SU-DHL-6 (cell line): ENCODE measurements around the gene GFER.

ENCODE experiments used
- H2AFZ ChIP-seq: fragments of 200-600 bp; sonication (generic); 2 replicates; pipeline ENCODE4 v1.6.1; 2014; ENCODE audit warnings: low read depth, mild to moderate bottlenecking, moderate library complexity, mixed read lengths, antibody characterized with exemption, low read length; ENCODE audit not compliant: severe bottlenecking
- H3F3A ChIP-seq: fragments of 200-600 bp; shearing (Covaris generic); 2 replicates; pipeline ENCODE4 v1.6.0; 2016; ENCODE audit warnings: antibody characterized with exemption, mild to moderate bottlenecking; ENCODE audit not compliant: insufficient read depth
- H3K27ac ChIP-seq: fragments of 200-600 bp; sonication (generic); 2 replicates; pipeline ENCODE4 v1.5.1; 2016; ENCODE audit warnings: low read depth, mild to moderate bottlenecking, low read length, moderate library complexity, mixed read lengths
- H3K27me3 ChIP-seq: fragments of 200-600 bp; sonication (generic), shearing (Covaris generic); 2 replicates; pipeline ENCODE4 v1.6.0; 2014; ENCODE audit warnings: mild to moderate bottlenecking, low read length
- H3K36me3 ChIP-seq: fragments of 200-600 bp; sonication (generic); 2 replicates; pipeline ENCODE4 v1.6.1; 2014; ENCODE audit warnings: mild to moderate bottlenecking, low read length, mixed read lengths
- H3K4me2 ChIP-seq: fragments of 300-600, 200-600 bp; shearing (Covaris generic), sonication (generic); 2 replicates; pipeline ENCODE4 v1.6.0; 2014; ENCODE audit warnings: low read length, low read depth, mild to moderate bottlenecking; ENCODE audit not compliant: poor library complexity, severe bottlenecking
- H3K4me3 ChIP-seq: fragments of 200-600 bp; sonication (generic); 2 replicates; pipeline ENCODE4 v1.5.1; 2014; ENCODE audit warnings: antibody characterized with exemption, low read length, mild to moderate bottlenecking, mixed read lengths; ENCODE audit not compliant: insufficient read depth, poor library complexity, severe bottlenecking
- H3K79me2 ChIP-seq: fragments of 200-600 bp; sonication (generic); 2 replicates; pipeline ENCODE4 v1.6.1; 2014; ENCODE audit warnings: mild to moderate bottlenecking, low read length, moderate library complexity; ENCODE audit not compliant: insufficient read depth
- H3K9ac ChIP-seq: fragments of 200-600 bp; sonication (generic); 2 replicates; pipeline ENCODE4 v1.7.0; 2014; ENCODE audit warnings: mild to moderate bottlenecking, low read length
- H3K9me2 ChIP-seq: fragments of 200-600 bp; sonication (generic); replicated peaks from 2 replicates; pipeline ENCODE4 v1.6.1; 2014; ENCODE audit warnings: low read length; ENCODE audit not compliant: insufficient read depth
- H3K9me3 ChIP-seq: fragments of 200-600 bp; sonication (generic); 2 replicates; pipeline ENCODE4 v1.6.1; 2014; ENCODE audit warnings: low read length, mixed read lengths; ENCODE audit not compliant: insufficient read depth
- H4K20me1 ChIP-seq: fragments of 200-600 bp; sonication (generic); 2 replicates; pipeline ENCODE4 v1.6.1; 2014; ENCODE audit warnings: low read depth, mild to moderate bottlenecking, antibody characterized with exemption, low read length, moderate library complexity, mixed read lengths
- EZH2phosphoT487 ChIP-seq: fragments of 200-600 bp; sonication (generic), shearing (Covaris generic); conservative IDR thresholded peaks from 2 replicates; pipeline ENCODE4 v1.6.1; 2018; ENCODE audit warnings: mild to moderate bottlenecking, antibody characterized with exemption, low read length, moderate library complexity, mixed read lengths
- TF ChIP-seq, protein P1 (sequence below): fragments of 200-600 bp; sonication (generic); IDR thresholded peaks from one replicate; pipeline ENCODE4 v1.5.1; 2017; ENCODE audit warnings: antibody characterized with exemption, mild to moderate bottlenecking, low read length, moderate library complexity; ENCODE audit not compliant: insufficient read depth, poor library complexity, severe bottlenecking

Gene GFER

DNA sequence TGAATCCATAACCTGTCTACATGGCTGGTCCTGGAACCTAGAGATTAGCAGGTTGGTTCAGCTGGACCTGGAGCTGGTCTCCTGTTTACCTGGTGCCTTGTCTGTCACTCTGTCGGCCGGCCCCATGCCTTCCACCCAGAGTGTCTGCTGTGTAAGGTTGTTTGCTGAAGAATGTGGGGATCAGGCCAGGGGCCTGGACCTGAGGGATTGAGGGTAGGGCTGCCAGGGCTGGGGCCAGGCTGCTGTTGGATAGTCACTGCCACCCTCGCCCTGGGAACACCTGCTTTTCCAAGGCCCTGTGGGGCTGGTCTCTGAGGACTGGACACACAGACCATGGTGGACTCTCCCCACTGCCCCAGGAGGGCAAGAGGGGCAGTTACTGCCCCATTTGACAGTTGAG is 44.2 kb downstream of the GFER start:
- H3K4me3 ChIP-seq = no peak overlapping the region
- H4K20me1 ChIP-seq = no peaks in the 10 kb centered on the region
- H3K27me3 ChIP-seq = no peaks in the 10 kb centered on the region
- H3K9ac ChIP-seq = no peak overlapping the region
- no peaks in the 10 kb centered on the region for H3K36me3 ChIP-seq
- H3K9me3 ChIP-seq = no peaks in the 10 kb centered on the region
- no peak overlapping the region for H3K4me2 ChIP-seq
- H2AFZ ChIP-seq = no peak overlapping the region
- H3K79me2 ChIP-seq = no peaks in the 10 kb centered on the region
- H3K9me2 ChIP-seq = no peaks in the 10 kb centered on the region
- H3F3A ChIP-seq = no peaks in the 10 kb centered on the region
- no peak overlapping the region for H3K27ac ChIP-seq
- no peak for TF ChIP-seq EZH2phosphoT487
- TF ChIP-seq, protein P1, sequence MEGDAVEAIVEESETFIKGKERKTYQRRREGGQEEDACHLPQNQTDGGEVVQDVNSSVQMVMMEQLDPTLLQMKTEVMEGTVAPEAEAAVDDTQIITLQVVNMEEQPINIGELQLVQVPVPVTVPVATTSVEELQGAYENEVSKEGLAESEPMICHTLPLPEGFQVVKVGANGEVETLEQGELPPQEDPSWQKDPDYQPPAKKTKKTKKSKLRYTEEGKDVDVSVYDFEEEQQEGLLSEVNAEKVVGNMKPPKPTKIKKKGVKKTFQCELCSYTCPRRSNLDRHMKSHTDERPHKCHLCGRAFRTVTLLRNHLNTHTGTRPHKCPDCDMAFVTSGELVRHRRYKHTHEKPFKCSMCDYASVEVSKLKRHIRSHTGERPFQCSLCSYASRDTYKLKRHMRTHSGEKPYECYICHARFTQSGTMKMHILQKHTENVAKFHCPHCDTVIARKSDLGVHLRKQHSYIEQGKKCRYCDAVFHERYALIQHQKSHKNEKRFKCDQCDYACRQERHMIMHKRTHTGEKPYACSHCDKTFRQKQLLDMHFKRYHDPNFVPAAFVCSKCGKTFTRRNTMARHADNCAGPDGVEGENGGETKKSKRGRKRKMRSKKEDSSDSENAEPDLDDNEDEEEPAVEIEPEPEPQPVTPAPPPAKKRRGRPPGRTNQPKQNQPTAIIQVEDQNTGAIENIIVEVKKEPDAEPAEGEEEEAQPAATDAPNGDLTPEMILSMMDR = no peak

DNA sequence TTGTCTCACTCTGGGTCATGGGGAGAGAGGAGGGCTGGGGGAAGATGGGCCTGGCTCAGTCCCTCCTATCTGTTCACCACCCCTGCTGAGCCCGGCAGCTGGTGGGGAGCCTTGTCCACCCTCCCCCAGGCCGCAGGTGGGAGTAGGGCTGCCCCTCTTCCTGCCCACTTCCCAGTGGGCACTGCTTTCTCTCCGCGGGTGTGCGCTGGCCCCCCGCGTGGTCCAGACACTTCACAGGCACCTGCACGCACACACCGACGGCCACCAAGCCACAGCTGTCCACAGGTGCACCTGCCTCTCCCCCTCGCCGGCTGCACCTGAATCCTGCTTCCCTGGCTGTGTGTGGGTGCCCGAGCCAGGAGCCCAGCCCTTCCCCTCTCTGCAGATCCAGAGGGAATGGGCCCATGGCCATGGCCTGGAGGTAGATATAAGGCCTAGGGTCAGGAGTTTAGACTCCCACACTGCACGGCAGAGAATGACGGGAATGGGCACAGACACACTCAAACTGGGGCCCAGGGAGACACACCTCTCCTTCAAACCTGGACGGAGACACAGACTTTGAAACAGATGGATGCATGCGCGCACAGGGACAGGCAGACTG is 44.7 kb downstream of the GFER start:
- H3K9me2 ChIP-seq = no peaks in the 10 kb centered on the region
- no peak overlapping the region for H3K4me2 ChIP-seq
- no peaks in the 10 kb centered on the region for H4K20me1 ChIP-seq
- no peak for TF ChIP-seq EZH2phosphoT487
- no peaks in the 10 kb centered on the region for H3F3A ChIP-seq
- H3K27me3 ChIP-seq = no peaks in the 10 kb centered on the region
- H2AFZ ChIP-seq = no peak overlapping the region
- H3K79me2 ChIP-seq = no peaks in the 10 kb centered on the region
- H3K27ac ChIP-seq = no peak overlapping the region
- H3K9ac ChIP-seq = no peak overlapping the region
- H3K36me3 ChIP-seq = no peaks in the 10 kb centered on the region
- no peaks in the 10 kb centered on the region for H3K9me3 ChIP-seq
- no peak overlapping the region for H3K4me3 ChIP-seq

DNA sequence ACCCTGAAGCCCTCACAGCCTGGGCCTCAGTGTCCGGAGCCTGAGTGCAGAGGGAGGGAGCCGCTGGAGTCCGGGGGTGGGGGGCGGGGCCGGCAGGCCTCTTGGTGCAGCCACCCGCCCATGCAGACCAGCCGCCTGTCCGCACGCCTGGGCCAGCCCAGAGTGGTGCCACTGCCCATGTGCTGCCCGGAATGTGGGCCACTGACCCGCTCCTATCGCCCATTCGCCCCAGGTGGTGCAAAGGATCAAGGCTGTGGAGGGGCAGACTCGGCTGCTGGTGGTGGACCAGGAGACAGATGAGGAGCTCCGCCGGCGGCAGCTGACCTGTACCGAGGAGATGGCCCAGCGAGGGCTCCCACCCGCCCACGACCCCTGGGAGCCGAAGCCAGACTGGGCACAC is 45.4 kb downstream of the GFER start:
- no peak overlapping the region for H3K4me2 ChIP-seq
- no peak overlapping the region for H3K4me3 ChIP-seq
- no peak overlapping the region for H3K9ac ChIP-seq
- no peaks in the 10 kb centered on the region for H3F3A ChIP-seq
- H3K9me2 ChIP-seq = no peaks in the 10 kb centered on the region
- H2AFZ ChIP-seq = no peak overlapping the region
- no peaks in the 10 kb centered on the region for H4K20me1 ChIP-seq
- H3K27me3 ChIP-seq = no peaks in the 10 kb centered on the region
- no peaks in the 10 kb centered on the region for H3K79me2 ChIP-seq
- no peaks in the 10 kb centered on the region for H3K9me3 ChIP-seq
- no peak for TF ChIP-seq EZH2phosphoT487
- TF ChIP-seq, protein P1 = no peak
- H3K27ac ChIP-seq = no peak overlapping the region
- H3K36me3 ChIP-seq = no peaks in the 10 kb centered on the region

DNA sequence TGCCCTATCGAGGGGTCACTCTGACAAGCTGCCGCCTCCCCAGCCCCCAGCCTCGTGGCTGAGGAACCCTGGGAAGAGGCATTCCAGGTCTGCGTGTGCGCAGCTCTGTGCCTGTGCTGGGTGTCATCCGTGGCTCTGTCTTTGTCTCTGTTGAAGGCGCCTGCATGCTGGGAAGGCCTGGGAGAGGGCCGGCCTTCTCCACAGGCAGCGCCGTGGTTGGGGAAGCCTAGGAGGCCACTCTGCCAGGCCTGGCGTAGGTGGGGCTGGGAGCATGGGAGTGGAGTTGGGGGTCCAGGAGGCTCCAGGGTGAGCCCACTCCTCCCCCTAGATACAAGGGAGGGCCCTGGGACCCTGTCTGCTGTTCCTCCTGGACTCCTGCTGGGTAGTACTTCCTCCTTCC is 46.0 kb downstream of the GFER start:
- no peaks in the 10 kb centered on the region for H4K20me1 ChIP-seq
- H3K4me2 ChIP-seq = no peak overlapping the region
- H3F3A ChIP-seq = no peaks in the 10 kb centered on the region
- no peaks in the 10 kb centered on the region for H3K36me3 ChIP-seq
- H2AFZ ChIP-seq = no peak overlapping the region
- H3K27ac ChIP-seq = no peak overlapping the region
- H3K79me2 ChIP-seq = no peaks in the 10 kb centered on the region
- H3K27me3 ChIP-seq = no peaks in the 10 kb centered on the region
- H3K4me3 ChIP-seq = no peak overlapping the region
- no peaks in the 10 kb centered on the region for H3K9me3 ChIP-seq
- H3K9me2 ChIP-seq = no peaks in the 10 kb centered on the region
- H3K9ac ChIP-seq = no peak overlapping the region
- no peak for TF ChIP-seq EZH2phosphoT487
